Stomach (tissue), 4 donors: ENCODE results near the gene LCTL.

Experiments used
- CTCF ChIP-seq, 7 experiments: fragments of 450-650 bp in 4 of 7; fragments of 200-600 bp in 3 of 7; sonication (generic) in 3 of 7; IDR thresholded peaks; one replicate each; pipeline ENCODE4 v1.5.1; 2016 to 2019; ENCODE audit warnings: antibody characterized with exemption in 7 of 7, control low read depth in 2 of 7, mild to moderate bottlenecking in 1 of 7
- EP300 ChIP-seq: sonication (generic); formaldehyde crosslinking; IDR thresholded peaks from one replicate; pipeline ENCODE4 v1.6.1; 2017; ENCODE audit warnings: antibody characterized with exemption
- POLR2A ChIP-seq, 4 donors: fragments of 450-650 bp; IDR thresholded peaks; one replicate each; pipeline ENCODE4 v1.6.1; 2016; ENCODE audit warnings: antibody characterized with exemption in 4 of 4, control low read depth in 2 of 4, mild to moderate bottlenecking in 1 of 4, moderate library complexity in 1 of 4
- POLR2AphosphoS5 ChIP-seq, 3 donors: sonication (generic); formaldehyde crosslinking; IDR thresholded peaks; one replicate each; pipeline ENCODE4 v1.6.1; 2016; ENCODE audit warnings: antibody characterized with exemption in 3 of 3

GRCh38 chr15:66574596-66574950 lies 8.8 kb upstream of the LCTL start:
- TF ChIP-seq CTCF (IDR thresholded peaks at IDR 0.05) (no peak), EP300 (no peak), POLR2AphosphoS5 (IDR thresholded peaks at IDR 0.05) (no peak), POLR2A (IDR thresholded peaks at IDR 0.05) (no peak)
